ENCODE data around the gene MORC2.

The MORC2 gene

DNA sequence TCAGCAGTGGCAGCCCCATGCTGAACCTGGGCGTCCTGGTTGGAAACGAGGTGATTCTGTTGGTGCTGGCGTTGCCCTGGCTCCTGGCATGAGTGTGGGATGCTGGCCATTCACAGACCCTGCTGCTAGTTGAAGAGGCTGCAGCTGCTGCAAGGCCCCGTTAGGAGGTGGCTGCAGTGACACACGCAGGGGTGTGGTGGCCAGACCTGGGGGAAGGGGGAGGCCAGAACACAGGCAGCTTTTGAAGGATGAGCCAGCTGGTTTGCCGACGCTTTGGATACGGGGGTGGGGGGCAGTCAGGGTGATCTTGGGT is 77.2 kb downstream of the MORC2 start:
- FAIRE-seq (no peak), DNase-seq (ENCODE audit: insufficient read length, low spot score) (no peak)
- TF ChIP-seq, protein P1, sequence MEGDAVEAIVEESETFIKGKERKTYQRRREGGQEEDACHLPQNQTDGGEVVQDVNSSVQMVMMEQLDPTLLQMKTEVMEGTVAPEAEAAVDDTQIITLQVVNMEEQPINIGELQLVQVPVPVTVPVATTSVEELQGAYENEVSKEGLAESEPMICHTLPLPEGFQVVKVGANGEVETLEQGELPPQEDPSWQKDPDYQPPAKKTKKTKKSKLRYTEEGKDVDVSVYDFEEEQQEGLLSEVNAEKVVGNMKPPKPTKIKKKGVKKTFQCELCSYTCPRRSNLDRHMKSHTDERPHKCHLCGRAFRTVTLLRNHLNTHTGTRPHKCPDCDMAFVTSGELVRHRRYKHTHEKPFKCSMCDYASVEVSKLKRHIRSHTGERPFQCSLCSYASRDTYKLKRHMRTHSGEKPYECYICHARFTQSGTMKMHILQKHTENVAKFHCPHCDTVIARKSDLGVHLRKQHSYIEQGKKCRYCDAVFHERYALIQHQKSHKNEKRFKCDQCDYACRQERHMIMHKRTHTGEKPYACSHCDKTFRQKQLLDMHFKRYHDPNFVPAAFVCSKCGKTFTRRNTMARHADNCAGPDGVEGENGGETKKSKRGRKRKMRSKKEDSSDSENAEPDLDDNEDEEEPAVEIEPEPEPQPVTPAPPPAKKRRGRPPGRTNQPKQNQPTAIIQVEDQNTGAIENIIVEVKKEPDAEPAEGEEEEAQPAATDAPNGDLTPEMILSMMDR (IDR thresholded peaks at IDR 0.05; ENCODE audit: insufficient read depth, missing control alignments), result no peak

DNA sequence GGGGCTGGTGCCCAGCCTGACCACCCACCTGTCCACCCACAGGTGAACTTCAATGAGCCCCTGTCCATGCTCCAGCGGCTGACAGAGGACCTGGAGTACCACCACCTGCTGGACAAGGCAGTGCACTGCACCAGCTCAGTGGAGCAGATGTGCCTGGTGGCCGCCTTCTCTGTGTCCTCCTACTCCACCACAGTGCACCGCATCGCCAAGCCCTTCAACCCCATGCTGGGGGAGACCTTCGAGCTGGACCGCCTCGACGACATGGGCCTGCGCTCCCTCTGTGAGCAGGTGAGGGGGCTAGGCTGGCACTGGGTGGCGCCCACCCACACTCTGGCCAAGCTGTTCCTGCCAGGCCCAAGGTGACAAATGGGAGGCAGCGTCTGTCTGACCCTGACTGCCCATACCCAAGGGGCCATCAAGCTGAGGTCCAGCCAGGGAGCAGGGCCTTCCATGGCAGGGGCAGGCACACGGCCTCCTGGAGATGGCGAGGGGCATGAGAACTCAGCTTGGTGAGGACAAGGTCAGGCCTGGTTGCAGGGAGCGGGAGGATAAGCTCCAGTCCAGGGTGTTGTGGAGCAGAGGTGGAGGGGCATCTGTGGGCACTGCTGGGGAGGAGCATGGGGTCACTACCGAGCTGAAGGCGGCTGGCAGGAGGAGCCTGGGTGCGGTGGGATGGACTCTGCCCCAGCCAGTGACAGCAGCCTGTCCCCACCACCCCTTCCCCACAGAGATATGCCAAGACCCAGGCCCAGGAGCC is 77.7 kb downstream of the MORC2 start:
- no peak for FAIRE-seq
- no peak for DNase-seq (ENCODE audit: insufficient read length, low spot score)
- TF ChIP-seq, protein P1 (IDR thresholded peaks at IDR 0.05; ENCODE audit: insufficient read depth, missing control alignments), result peak; percentile 69

DNA sequence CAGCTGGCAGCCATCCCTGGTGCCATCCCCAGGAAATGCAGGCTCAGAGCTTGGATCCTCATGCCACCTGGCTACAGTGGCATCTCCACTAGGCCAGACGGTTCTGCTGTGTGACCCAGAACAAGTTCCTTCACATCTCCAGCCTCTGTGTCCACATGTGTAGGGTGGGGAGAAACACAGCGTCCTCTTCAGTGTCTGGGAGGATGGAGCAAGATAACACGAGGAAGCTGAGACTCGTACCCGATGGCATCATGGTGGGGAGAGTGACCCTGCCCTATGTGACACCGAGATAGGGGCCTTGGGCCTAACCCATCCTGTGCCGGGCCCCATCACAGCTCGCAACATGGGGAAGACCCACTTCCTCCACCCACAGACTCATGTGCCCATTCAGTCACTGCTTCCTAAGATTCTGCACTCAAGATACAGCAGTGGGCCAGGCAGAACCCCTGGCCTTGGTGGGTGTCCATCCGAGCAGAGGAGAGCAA is 78.5 kb downstream of the MORC2 start:
- FAIRE-seq, result no peak
- TF ChIP-seq, protein P1 (IDR thresholded peaks at IDR 0.05; ENCODE audit: insufficient read depth, missing control alignments), result no peak
- DNase-seq (ENCODE audit: insufficient read length, low spot score), result no peak

DNA sequence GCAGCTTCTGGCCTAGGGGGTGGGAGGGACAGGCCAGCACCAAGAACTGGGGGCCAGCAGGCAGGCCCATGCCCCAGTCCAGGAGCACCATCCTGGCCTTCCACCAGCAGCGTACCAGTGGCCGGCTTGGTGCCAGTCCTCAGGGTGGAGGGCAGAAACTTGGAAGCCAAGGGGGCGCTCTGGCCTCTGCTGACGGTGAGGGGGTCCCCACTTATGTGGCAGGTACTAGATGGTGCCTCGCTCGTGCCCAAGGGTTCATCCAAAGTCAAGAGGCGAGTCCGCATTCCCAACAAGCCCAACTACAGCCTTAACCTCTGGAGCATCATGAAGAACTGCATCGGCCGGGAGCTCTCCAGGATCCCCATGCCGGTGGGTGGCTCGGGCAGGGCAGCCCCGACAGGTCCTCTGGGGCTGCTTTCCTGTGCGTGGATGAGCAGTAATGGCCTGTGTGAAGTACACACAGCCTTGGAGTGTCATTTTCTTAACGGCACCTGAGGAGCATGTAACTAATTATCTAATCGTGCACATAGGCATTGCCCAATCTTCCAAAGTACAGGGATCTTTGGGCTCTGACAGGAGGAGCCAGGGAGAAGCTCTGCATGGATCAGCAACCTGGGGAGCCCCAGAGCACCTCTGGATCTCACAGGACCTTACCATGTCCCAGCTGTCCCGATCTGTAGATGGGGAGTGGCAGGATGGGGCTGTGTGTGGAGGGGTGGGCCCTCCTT is 79.1 kb downstream of the MORC2 start:
- DNase-seq (ENCODE audit: insufficient read length, low spot score), result no peak
- no peak for FAIRE-seq
- TF ChIP-seq, protein P1 (IDR thresholded peaks at IDR 0.05; ENCODE audit: insufficient read depth, missing control alignments), result no peak

- TF ChIP-seq, protein P1 (IDR thresholded peaks at IDR 0.05; ENCODE audit: insufficient read depth, missing control alignments), result no peak
- DNase-seq (ENCODE audit: insufficient read length, low spot score), result no peak
- no peak for FAIRE-seq
Observed at GRCh38 chr22:30887861-30888260, 80.7 kb downstream of the MORC2 start.

GRCh38 chr22:30887453-30887852 is 81.1 kb downstream of the MORC2 start:
- TF ChIP-seq, protein P1 (IDR thresholded peaks at IDR 0.05; ENCODE audit: insufficient read depth, missing control alignments), result no peak
- FAIRE-seq (no peak), DNase-seq (ENCODE audit: insufficient read length, low spot score) (no peak)

- DNase-seq (ENCODE audit: insufficient read length, low spot score), result no peak
- TF ChIP-seq, protein P1 (IDR thresholded peaks at IDR 0.05; ENCODE audit: insufficient read depth, missing control alignments), result no peak
- no peak for FAIRE-seq
Observed at GRCh38 chr22:30885591-30885990, 83.0 kb downstream of the MORC2 start.
